Limb (tissue), 2 donors: ENCODE data around the gene SPATA31D4.
"Not testable (repeated sequence)": the region's sequence is repeated elsewhere in the genome, so short reads cannot be mapped to it uniquely, and the experiment has no call there.

Experiments used
- DNase-seq, 2 donors: peaks; one replicate each; pipeline ENCODE4 v3.0.0-alpha.2; 2016; ENCODE audit errors: extremely low spot score in 2 of 2

The SPATA31D4 gene

DNA sequence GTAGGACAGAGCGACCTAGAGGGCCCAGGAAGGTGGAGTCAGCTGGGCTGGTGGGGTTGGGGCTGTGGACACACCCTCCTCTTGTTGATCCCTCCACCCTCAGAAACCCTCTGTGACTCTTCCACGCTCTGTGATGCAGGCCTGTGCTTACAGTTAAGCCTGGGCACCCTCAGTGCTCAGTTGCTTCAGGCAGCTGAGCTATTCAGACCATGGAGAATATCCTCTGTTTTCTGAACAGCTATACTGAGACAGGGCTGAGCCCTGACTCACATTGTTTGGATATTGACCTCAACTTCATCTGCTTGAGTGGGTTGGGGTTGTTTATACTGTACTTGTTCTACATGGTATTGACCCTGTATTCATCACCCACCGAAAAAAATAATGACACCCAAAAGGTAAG lies at the start of gene SPATA31D4:
Gene SPATA31D4 (plus strand): TSS at position 124 of the 400 bp plus-strand sequence. CDS start 86 bp downstream, at position 210.
- DNase-seq = not testable (repeated sequence)

DNA sequence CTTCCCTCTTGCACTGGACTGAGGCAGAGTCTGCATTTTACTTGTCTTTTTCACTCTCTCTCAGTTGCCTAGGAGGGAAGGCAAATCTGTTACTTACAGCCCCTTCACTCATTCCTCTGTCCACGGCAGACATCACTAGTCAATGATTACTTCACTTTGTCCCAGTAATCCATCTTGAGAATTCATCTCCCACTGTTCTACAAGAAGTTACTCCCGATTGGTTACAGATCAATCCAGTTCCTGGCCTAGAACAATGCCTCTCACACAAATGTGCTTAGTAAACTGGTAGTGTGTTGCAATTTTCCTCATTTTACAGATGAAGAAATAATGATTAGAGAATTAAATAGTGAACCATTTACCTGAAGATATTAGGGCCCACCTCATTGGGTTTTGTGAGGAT lies 49.7 kb upstream of the SPATA31D4 start:
- no peak for DNase-seq

DNA sequence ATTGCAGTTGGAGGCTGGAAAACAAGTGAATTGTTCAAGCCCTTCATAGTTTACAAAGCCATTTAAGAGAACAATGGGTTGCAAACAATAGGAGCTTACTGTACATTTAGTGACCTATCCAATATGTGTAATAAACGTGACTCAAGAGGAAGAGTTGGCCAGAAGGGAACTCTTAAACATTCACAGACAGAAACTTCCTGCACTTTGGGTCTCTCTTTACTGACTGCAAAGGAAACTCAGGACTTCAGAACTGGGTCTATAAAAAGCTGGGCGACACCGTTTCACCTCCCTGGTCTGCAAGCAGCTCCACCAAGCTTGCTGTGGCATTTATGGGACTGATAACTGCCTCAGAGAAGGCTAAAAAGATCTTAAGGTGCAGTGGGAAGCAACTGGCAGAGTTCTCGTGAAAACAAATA lies 48.7 kb upstream of the SPATA31D4 start:
- DNase-seq = no peak

DNA sequence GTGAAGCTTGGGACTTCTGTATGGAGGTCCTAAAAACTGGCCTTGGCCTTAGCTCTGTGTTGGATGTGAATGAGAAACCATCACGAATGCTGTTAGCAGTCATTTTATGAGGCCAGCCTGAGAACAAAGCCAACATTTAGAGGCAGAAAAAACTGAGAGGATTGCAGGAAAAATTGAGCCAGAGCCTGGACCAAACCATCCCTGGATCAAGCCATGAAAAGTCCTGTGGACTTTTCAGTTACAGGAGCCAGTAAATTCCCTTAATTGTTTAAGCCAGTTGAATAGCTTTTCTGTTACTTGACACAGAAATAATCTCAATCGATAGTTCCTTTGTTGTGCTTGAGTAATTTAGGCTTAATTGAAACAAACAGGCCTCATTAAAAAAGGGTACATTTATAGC lies 42.6 kb upstream of the SPATA31D4 start:
- DNase-seq = no peak

DNA sequence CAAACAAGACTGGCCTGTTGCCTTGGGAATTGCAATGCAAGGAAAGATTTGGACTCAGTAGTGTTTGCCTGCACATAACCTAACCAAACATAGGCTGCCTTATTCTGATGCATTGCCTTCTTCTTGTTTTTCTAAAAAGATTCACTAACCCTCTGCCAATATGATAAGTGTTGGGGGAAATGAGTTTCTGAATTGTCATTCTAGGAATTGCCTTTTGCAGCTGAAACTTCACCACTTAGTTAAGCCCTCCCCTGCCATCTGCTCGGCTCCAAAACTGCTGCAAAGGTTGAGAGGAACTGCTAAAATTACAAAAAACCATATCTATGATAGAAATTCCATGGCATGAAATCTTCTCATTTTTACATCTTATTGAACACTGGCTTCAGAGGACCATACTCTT lies 41.6 kb upstream of the SPATA31D4 start:
- no peak for DNase-seq

DNA sequence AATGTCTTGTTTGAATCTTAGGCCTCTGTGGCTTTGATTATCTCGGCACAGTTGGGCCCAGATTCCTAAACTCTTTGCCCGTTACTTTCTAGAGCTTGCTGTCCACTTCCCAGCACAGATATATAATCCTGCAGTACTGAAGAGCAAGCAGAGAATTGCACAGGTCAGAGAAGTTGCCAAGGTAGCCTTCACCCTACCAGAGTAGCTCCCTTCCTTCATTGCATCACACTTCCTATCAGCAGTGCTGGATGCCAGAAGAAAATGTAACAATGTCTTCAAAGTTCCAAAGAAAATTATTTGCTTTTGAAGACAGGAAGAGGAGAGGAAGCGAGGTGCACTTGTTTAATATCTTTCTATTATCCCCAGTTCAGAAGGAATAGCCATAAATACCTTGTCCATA lies 38.1 kb upstream of the SPATA31D4 start:
- DNase-seq = no peak

DNA sequence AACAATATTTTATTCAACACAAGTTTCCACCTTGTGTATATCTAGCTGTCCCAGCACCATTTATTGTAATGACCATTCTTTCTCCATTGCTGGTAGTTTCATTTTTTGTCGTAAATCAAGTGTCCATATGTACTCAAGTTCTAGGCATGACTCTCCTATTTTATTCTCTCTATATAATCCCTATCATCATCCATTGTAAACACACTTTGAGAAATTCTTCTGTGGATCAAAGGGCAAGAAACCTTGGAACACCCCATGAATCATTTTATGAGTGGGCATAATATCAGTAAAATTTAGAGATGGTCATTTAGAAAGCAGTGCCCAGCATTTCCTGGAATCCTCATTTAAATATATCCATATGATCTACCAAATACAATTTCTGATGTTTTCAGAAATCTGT lies 35.8 kb upstream of the SPATA31D4 start:
- no peak for DNase-seq

DNA sequence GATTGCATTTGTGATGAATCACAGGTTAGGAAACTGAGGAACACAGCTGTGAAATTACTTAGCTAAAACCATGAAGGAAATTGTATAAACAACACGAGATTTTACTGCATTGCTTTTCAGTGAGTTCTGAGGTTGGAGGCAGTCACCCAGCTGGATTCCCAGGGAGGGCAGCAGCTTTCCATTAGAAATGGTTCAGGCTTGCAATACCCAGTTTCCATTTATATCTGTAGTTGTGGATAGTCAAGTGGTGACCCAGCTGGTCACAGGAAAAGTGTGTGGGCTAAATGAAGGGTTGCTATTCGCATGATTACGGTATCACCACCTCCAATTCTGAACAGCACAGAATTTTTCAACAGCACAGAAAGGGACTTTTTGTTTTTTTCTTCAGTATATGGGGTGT lies 34.3 kb upstream of the SPATA31D4 start:
- DNase-seq = no peak

DNA sequence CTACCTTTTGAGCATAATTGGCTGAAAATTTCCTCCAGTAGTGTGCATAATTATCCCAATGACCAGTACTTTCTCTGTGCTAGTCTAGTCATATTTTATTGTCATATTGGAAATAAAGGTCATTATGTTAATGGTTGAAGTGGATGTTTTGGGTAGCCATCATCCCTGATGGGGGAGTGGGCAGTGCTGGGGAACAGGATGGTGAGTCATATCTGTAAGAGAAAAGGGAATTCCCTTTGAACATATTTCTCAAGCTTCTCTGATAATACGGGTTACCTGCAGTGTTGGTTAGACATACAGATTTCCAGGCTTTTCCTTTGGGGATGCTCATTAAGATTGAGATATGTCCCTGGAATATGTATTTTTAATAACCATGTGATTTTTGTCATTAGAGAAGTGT lies 33.3 kb upstream of the SPATA31D4 start:
- DNase-seq = no peak

DNA sequence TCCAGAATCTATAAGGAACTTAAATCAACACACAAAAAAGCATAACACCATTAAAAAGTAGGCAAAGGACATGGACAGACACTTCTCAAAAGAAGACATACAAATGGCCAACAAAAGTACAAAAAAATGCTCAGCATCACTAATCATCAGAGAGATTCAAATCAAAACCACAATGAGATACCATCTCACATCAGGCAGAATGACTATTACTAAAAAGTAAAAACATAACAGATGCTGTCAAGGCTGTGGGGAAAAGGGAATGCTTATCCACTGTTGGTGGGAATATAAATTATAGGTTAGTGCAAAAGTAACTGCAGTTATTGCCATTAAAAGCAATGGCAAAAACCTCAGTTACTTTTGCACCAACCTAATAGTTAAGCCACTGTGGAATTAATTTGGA lies 32.2 kb upstream of the SPATA31D4 start:
- DNase-seq = no peak

DNA sequence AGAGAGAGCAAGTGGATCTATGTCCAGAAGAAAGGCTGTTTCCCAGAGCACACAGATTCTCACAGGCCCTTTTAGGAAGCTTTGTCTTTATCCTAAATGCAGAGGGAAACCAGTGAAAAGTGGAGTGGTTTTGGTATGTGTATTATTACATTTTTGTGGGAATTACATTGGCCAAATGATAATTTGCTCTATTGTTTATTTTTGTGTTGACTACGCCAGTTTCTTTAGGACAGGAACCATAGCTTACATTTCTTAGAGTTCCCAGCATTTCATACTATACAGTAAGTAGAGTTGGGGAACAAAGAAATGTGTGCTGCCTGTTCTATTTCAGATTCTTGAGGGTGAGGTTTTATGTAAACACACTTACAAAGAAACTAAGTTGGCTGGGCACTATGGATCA lies 29.4 kb upstream of the SPATA31D4 start:
- DNase-seq = no peak

DNA sequence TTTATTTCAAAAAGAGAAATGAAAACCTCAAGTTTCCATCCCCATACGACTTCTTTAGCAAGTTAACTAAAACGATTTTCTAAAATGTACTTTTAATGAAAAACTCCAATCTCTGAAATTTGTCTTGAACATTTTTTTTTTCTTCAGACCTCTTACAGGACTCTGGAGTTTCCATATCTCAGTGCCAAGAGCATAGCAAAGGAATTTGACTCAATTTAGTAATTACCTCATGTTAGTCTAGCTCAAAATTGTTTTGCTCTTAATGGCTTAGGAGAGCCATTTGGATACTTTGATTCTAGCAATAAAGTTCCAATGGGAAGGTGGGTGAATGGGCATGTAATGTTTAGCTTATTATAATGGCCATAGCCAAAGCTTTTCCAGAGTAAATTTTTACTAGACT lies 26.0 kb upstream of the SPATA31D4 start:
- no peak for DNase-seq

DNA sequence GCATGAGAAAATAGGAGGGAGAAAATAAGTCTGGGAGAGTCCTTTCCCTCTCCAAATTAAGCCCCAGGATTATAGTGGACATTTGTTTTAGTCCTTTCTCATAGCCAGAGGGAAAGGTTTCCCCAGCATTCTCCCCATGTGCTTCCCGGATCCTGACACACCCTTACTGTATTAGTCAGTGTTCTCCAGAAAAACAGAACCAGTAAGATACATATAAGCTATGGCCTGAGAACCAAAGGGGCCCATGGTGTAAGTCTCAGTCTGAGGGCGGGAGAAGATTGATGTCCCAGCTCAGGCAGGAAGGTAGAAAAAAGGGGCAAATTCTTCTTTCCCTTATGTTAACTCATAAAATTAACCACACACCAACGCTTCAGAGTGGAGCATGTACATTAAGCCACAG lies 25.6 kb upstream of the SPATA31D4 start:
- no peak for DNase-seq

DNA sequence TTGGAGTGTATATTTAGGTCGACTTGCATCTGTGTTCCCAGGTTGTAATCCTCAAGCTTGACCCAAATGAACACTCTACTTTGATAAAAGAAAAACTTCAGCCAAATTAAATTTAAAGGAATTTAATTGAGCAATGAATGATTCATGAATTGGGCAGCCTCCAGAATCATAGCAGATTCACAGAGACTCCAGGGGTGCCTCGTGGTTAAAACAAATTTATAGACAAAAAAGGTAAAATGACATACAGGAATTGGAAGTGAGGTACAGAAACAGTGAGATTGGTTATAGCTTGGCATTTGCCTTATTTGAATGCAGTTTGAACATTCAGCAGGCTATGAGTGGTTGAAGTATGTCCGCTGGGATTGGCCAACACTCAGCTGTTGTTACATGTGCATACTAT lies 21.6 kb upstream of the SPATA31D4 start:
- no peak for DNase-seq

DNA sequence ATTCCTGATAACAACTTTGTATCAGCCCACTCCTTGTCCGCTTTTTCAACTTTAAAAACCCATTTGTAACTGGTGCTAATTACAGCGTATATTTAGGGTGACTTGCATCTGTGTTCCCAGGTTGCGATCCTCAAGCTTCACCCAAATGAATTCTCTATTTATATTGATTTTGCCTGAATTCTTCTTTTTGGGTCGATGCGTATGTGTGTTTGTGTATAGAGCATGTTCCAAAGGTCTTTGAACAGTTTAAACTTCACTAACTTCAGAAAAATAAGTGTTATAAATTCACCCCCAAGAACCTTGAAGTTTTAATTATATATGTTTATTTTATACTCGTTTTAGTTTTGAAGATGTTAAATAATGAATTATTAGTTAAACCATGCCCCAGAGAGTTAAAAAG lies 16.1 kb upstream of the SPATA31D4 start:
- DNase-seq = no peak

DNA sequence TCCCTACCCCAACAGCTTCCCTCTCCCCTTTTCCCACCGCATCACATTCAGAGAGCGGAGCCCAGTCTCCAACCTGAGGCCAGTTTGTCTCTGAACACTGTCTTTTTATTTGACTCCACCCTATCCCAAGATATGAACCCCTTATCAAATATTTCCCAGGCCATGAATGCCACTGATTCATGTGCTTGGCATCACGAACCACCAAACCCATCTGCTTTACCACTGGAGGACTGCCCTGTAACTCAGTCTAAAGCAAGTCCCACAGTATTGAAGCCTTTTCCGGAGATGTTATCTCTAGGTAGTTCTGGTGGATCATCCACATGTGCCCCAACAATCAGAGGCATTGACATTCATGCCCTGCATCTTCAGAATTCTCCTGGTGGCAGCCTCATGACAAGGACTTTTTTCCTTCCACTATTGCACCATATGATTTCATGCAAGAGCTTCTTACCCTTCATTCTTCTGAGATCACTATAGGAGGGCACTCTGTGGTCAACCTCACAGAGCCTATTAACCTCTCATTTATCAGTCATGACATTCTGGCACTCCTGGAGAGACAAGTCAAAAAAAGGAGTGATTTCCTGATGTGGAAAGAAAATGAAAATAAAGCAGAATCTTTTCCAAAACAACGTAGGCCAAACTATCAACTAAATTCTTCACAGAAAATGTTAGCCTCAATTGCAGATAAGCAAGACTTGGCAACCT lies 12.3 kb upstream of the SPATA31D4 start:
- DNase-seq = no peak

DNA sequence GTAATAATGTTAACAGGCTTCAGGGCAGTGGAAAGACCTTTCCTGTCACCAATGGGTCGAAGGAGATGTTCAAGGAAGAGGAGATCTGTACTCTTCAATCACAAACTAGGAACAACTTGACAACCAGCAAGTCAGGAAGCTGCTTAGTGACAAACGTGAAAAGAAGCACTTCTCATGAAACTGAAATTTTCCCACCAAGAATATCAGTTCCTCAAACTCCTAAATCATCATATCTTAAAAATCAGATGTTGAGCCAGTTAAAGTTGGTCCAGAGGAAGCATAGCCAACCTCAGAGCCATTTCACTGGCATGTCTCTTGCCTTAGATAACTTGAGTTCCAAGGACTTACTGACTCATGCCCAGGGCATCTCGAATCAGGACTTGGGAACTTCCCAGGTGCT lies 9.7 kb upstream of the SPATA31D4 start:
- DNase-seq = not testable (repeated sequence)

DNA sequence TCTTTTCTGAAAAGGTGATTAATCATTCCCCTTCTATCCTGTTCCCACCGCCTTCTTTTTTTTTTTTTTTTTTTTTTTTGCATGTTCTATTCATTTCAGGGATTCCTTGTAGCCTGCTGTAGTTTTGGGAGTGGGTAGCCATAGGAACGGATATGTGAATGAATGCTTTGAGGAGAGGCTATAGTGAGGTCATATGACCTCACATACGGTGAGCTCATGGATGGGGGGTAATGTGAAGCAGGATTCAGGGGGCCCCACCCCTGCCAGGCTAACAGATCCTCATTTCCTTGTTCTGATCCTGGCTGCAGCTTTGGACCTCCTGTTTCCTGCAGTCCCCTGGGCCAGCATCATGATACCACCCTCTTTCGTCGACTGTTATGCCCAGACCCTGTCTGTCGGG lies 1.9 kb downstream of the SPATA31D4 start:
- DNase-seq = not testable (repeated sequence)

DNA sequence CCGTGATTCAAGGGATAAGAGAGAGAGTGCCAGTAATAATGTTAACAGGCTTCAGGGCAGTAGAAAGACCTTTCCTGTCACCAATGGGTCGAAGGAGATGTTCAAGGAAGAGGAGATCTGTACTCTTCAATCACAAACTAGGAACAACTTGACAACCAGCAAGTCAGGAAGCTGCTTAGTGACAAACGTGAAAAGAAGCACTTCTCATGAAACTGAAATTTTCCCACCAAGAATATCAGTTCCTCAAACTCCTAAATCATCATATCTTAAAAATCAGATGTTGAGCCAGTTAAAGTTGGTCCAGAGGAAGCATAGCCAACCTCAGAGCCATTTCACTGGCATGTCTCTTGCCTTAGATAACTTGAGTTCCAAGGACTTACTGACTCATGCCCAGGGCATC lies 5.3 kb downstream of the SPATA31D4 start:
- not testable (repeated sequence) for DNase-seq

DNA sequence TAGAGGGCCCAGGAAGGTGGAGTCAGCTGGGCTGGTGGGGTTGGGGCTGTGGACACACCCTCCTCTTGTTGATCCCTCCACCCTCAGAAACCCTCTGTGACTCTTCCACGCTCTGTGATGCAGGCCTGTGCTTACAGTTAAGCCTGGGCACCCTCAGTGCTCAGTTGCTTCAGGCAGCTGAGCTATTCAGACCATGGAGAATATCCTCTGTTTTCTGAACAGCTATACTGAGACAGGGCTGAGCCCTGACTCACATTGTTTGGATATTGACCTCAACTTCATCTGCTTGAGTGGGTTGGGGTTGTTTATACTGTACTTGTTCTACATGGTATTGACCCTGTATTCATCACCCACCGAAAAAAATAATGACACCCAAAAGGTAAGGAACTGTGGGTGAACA lies 15.2 kb downstream of the SPATA31D4 start, which contains the start of gene SPATA31D3:
Gene SPATA31D3 (plus strand): TSS at position 108 of the 400 bp plus-strand sequence. CDS start 86 bp downstream, at position 194.
- DNase-seq = not testable (repeated sequence)

DNA sequence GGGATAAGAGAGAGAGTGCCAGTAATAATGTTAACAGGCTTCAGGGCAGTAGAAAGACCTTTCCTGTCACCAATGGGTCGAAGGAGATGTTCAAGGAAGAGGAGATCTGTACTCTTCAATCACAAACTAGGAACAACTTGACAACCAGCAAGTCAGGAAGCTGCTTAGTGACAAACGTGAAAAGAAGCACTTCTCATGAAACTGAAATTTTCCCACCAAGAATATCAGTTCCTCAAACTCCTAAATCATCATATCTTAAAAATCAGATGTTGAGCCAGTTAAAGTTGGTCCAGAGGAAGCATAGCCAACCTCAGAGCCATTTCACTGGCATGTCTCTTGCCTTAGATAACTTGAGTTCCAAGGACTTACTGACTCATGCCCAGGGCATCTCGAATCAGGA lies 20.4 kb downstream of the SPATA31D4 start:
- DNase-seq = not testable (repeated sequence)

DNA sequence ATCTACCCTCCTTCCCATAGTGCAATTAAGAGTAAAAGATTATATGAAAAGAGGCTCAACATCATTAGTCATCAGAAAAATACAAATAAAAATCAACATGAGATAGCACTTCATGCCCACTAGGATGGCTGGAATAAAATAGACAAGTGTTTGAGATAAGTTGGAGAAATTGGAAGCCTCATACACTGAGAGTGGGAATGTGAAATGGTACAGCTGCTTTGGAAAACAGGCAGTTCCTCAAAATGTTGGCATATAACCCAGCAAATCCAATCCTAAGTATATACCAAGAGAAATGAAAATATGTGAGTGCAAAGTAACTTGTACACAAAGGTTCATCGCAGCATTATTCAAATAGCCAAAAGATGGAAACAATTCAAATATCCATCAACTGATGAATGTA lies 24.9 kb downstream of the SPATA31D4 start:
- DNase-seq = no peak

DNA sequence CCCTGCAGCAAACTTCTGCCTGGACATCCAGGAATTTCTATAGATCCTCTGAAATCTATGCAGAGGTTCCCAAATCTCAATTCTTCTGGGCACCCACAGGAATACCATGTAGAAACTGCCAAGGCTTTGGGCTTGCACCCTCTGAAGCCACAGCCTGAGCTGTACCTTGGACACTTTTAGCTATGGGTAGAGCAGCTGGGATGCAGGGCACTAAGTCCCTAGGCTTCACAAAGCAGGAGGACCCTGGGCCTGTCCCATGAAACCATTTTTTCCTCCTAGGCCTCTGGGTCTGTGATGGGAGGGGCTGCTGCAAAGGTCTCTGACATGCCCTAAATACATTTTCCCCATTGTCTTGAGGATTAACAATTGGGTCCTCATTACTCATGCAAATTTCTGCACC lies 27.4 kb downstream of the SPATA31D4 start:
- DNase-seq = no peak
